ENCODE data around the gene IL11RA. TPM values are rescaled to one million over a fixed set of nuclear protein-coding genes. Genes with fewer than 3 reads are reported as not detected.

IL11RA gene
- total RNA-seq, 2 experiments from 2014 or later, result 16.7 to 20.1 TPM

DNA sequence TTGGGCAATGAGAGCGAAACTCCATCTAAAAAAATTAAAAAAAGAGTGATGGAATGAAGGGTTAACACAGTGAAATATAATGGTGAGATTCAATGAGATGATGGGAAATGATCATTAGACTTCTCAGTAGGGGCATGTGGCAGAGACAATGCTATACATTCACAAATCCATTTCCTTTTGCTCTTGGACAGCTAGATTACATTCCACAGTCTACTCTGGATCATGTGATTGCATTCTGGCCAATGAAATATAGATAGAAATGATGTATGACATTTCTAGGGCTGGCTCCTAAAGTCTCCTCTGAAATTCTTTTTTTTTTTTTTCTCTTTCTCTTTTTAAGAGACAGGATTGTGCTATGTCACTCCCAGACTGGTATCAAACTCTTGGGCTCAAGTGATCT, 9.3 kb upstream of the IL11RA start:
- CTCF ChIA-PET (ENCODE audit: unreplicated experiment), result no interaction called here
- Histone ChIP-seq H3K4me1 (ENCODE audit: insufficient read depth, low read length, poor library complexity, severe bottlenecking) (peaks cover 26% of the 10 kb centered on the region), H3K9me2 (ENCODE audit: insufficient read depth, low read length) (no peaks in the 10 kb centered on the region), H3K79me2 (ENCODE audit: insufficient read depth, low read depth, low read length) (peaks cover 6% of the 10 kb centered on the region; the same call in 1 of the 2 replicates), H3K36me3 (ENCODE audit: insufficient read depth, low read length) (no peaks in the 10 kb centered on the region), H4K20me1 (ENCODE audit: insufficient read depth, low read length) (no peaks in the 10 kb centered on the region), H3K4me3 (ENCODE audit: low read depth, low read length, poor library complexity, severe bottlenecking) (no peak overlapping the region), H3K9me3 (ENCODE audit: low read length) (no peaks in the 10 kb centered on the region), H3K4me2 (ENCODE audit: low read length) (no peak overlapping the region), H3K27ac (ENCODE audit: low read depth, low read length, poor library complexity, severe bottlenecking) (no peak overlapping the region), H2AFZ (ENCODE audit: low read length) (no peak overlapping the region)
- intact Hi-C loops (cut with micrococcal nuclease; ENCODE audit: unreplicated experiment), result no loop called here
- POLR2A ChIA-PET, result interaction anchor here (0.5 to 1.0 kb wide), 4 partner anchors 8 to 1473 kb away, joined by 3 to 4 read pairs (median 3); partner anchors contain the start of gene DCTN3
- no TSS peak for BruUV-seq (replicated peaks)
- TF ChIP-seq, protein P1, sequence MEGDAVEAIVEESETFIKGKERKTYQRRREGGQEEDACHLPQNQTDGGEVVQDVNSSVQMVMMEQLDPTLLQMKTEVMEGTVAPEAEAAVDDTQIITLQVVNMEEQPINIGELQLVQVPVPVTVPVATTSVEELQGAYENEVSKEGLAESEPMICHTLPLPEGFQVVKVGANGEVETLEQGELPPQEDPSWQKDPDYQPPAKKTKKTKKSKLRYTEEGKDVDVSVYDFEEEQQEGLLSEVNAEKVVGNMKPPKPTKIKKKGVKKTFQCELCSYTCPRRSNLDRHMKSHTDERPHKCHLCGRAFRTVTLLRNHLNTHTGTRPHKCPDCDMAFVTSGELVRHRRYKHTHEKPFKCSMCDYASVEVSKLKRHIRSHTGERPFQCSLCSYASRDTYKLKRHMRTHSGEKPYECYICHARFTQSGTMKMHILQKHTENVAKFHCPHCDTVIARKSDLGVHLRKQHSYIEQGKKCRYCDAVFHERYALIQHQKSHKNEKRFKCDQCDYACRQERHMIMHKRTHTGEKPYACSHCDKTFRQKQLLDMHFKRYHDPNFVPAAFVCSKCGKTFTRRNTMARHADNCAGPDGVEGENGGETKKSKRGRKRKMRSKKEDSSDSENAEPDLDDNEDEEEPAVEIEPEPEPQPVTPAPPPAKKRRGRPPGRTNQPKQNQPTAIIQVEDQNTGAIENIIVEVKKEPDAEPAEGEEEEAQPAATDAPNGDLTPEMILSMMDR (conservative IDR thresholded peaks at IDR 0.05; ENCODE audit: low read length), result no peak
- no peak for TF ChIP-seq EZH2phosphoT487 (IDR thresholded peaks at IDR 0.05; ENCODE audit: borderline replicate concordance, low read depth, low read length)
- no peak for DNase-seq (ENCODE audit: low spot score)

DNA sequence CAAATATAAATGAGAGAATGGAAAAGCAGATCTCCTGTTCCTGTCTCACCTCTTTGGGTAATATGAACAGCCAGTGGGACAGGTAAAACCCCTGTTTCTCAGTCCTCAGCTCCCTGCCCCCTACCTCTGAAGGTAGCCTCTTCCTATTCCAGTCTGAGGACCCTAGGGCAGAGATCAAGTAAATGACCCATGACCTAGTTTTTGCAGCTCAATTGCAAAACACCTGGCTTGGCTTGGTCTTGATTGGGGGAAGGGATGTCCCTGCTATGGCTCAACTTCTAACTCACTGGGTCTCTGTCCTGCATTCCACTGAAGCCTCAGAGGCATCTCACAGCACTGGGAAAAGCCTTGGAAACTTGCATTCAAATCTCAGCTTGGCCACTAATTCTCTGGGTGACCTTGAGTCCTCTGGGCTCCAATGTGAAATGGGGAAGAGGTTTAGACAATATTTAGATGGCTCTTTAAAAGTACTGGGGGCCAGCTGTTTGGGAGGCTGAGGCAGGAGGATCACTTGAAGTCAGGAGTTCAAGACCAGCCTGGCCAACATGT, 7.1 kb upstream of the IL11RA start:
- no peak overlapping the region for H3K27ac ChIP-seq (ENCODE audit: low read depth, low read length, poor library complexity, severe bottlenecking)
- no peaks in the 10 kb centered on the region for H4K20me1 ChIP-seq (ENCODE audit: insufficient read depth, low read length)
- no peak overlapping the region for H3K4me3 ChIP-seq (ENCODE audit: low read depth, low read length, poor library complexity, severe bottlenecking)
- H3K4me1 ChIP-seq (ENCODE audit: insufficient read depth, low read length, poor library complexity, severe bottlenecking), result peaks cover 21% of the 10 kb centered on the region
- intact Hi-C loops (cut with micrococcal nuclease; ENCODE audit: unreplicated experiment), result no loop called here
- TF ChIP-seq, protein P1 (conservative IDR thresholded peaks at IDR 0.05; ENCODE audit: low read length), result no peak
- TF ChIP-seq EZH2phosphoT487 (IDR thresholded peaks at IDR 0.05; ENCODE audit: borderline replicate concordance, low read depth, low read length), result no peak
- H3K36me3 ChIP-seq (ENCODE audit: insufficient read depth, low read length), result peaks cover 19% of the 10 kb centered on the region
- no TSS peak for BruUV-seq (replicated peaks)
- peaks cover 11% of the 10 kb centered on the region; the same call in 1 of the 2 replicates for H3K79me2 ChIP-seq (ENCODE audit: insufficient read depth, low read depth, low read length)
- no peaks in the 10 kb centered on the region for H3K9me3 ChIP-seq (ENCODE audit: low read length)
- no peak overlapping the region for H2AFZ ChIP-seq (ENCODE audit: low read length)
- H3K4me2 ChIP-seq (ENCODE audit: low read length), result no peak overlapping the region
- no peak for DNase-seq (ENCODE audit: low spot score)
- ChIA-PET POLR2A (interaction anchor here (0.6 to 5.2 kb wide), 3 partner anchors 8 to 475 kb away, joined by 3 to 66 read pairs (median 3); partner anchors contain the start of gene SIGMAR1), CTCF (ENCODE audit: unreplicated experiment) (no interaction called here)
- H3K9me2 ChIP-seq (ENCODE audit: insufficient read depth, low read length), result no peaks in the 10 kb centered on the region

All from OCI-LY7 (cell line).